ENCODE results near the gene NSFL1C.

GRCh38 chr20:1479831-1480595 is 13.4 kb upstream of the NSFL1C start:
- TF ChIP-seq CEBPB (IDR thresholded peaks at IDR 0.05) (no peak), RAD21 (IDR thresholded peaks at IDR 0.05; ENCODE audit: low read depth) (no peak), EP300 (IDR thresholded peaks at IDR 0.05; ENCODE audit: borderline replicate concordance) (no peak), MAX (IDR thresholded peaks at IDR 0.05) (no peak), TAF1 (IDR thresholded peaks at IDR 0.05; ENCODE audit: low read depth) (no peak), YY1 (IDR thresholded peaks at IDR 0.05; ENCODE audit: low read depth) (no peak), REST (IDR thresholded peaks at IDR 0.05; ENCODE audit: low read depth) (no peak), FOXM1 (IDR thresholded peaks at IDR 0.05; ENCODE audit: borderline replicate concordance, low read depth) (no peak), ZBTB7A (IDR thresholded peaks at IDR 0.05; ENCODE audit: low read depth) (no peak), NFIC (IDR thresholded peaks at IDR 0.05) (no peak), TEAD4 (IDR thresholded peaks at IDR 0.05) (no peak), TCF12 (IDR thresholded peaks at IDR 0.05; ENCODE audit: low read depth) (no peak)
- TF ChIP-seq, protein P1, sequence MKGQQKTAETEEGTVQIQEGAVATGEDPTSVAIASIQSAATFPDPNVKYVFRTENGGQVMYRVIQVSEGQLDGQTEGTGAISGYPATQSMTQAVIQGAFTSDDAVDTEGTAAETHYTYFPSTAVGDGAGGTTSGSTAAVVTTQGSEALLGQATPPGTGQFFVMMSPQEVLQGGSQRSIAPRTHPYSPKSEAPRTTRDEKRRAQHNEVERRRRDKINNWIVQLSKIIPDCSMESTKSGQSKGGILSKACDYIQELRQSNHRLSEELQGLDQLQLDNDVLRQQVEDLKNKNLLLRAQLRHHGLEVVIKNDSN (IDR thresholded peaks at IDR 0.05) = no peak
